Activated CD8-positive, alpha-beta memory T cell treated with anti-CD3 and anti-CD28 coated beads, Interleukin-2, amount 50 U/mL, for 24 hours (primary cell): ENCODE results near the gene CHST11.
"Not testable (repeated sequence)": the region's sequence is repeated elsewhere in the genome, so short reads cannot be mapped to it uniquely, and the experiment has no call there.

ENCODE experiments used
- DNase-seq: peaks from one replicate; pipeline ENCODE4 v3.0.0-alpha.2; 2020; ENCODE audit errors: extremely low read depth

The CHST11 gene

DNA sequence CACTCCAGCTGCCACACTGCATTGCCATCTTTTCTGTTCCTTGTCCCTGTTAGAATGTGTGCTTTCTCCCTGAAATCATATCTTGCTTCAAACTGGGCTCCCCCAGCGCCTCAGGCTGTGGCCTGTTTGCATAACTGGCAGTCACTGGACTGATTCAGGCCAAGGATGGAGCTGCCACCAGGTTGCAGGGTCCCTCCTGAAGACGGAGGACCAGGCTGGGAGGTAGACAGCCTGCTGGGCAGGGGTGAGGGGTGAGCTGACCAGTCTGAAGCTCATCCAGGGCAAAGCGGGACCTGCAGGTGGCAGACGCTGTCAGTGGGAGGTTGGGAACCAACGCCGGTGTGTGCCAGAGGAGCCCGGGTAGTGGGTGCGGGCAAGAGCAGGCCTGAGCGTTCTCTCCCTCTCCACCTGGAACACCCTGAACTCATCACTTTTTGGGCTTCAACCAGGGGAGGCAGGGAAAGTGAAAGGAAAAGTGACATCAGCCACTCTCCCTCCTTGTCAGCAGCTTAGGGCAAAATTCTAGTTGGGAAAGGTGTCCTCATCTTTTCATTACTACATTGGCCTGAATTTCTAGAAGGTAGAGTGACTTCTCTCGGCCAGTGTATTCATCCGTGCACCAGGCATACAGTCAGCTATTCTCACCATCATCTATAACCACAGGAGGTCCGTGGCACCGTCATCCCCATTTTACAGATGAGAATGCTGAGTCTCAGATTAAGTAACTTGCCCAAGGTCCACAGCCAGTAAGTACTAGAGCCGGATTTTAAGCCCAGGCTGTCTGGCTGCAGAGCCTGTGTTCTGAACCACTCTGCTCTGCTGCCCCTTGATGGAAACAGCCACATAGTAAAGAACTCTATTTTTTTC lies 282.3 kb downstream of the CHST11 start:
- DNase-seq = no peak

DNA sequence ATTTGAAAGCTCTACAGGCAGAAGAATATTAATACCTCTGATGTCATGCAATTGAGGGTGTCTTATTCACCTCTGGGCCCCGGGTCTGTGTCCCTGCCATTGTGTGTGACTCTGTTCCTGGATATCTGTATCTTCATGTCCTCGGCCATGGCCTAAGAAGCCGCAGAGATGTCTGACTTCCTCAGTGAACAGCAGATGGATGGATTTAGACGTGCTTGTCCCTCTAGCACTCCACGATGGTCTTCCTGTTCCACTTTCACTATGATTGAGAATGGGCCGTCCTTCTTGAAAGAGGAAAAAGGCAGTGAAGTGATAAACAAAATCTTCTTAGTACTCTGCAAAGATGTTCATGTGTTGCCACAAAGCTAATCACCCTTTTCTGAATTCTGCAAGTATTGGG lies 283.9 kb downstream of the CHST11 start:
- DNase-seq = no peak

DNA sequence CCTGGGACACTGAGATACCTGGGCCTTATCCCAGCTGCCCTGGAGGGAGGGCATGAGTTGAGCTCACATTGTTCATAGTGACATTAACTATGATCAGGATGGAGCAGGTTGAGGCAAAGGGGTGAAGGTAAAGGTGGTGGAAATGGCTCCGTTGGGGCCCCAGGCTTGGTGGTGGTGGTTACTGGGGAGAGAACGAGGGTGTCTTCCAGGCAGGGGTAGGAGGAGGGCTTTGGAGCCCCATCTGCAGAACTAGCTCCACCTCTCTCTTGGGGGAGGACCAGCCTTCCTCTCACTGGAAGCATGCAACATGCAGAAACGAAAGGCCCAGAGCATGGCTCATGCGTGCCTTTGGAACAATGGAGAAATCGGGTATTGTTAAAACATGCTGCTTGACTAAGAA lies 284.3 kb downstream of the CHST11 start:
- DNase-seq = no peak

- no peak for DNase-seq
These were observed 285.0 kb downstream of the CHST11 start for GRCh38 chr12:104741497-104742367.

GRCh38 chr12:104742551-104743201 lies 285.9 kb downstream of the CHST11 start:
- no peak for DNase-seq

DNA sequence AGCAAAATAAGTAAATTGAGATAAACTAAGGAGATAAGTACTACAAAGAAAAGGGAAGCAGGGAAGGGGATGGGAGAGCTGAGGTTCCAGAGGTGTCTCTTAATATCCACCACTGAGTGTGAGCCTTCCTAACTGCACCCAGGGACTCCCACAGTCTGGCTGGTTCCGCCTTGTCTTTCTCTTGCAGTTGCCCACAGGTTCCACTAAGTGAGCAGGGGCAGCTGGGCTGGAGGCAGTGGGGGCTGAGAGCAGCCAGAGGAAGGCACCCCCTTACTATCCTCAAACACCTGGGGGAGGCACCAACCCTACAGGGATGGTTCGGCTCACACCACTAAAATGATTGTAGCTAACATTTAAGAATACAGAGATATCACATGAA lies 286.4 kb downstream of the CHST11 start:
- no peak for DNase-seq

- not testable (repeated sequence) for DNase-seq
These were observed 287.2 kb downstream of the CHST11 start for GRCh38 chr12:104743753-104744548.

GRCh38 chr12:104746467-104747088 lies 289.8 kb downstream of the CHST11 start:
- DNase-seq = no peak

GRCh38 chr12:104747330-104747729 lies 290.6 kb downstream of the CHST11 start:
- no peak for DNase-seq

DNA sequence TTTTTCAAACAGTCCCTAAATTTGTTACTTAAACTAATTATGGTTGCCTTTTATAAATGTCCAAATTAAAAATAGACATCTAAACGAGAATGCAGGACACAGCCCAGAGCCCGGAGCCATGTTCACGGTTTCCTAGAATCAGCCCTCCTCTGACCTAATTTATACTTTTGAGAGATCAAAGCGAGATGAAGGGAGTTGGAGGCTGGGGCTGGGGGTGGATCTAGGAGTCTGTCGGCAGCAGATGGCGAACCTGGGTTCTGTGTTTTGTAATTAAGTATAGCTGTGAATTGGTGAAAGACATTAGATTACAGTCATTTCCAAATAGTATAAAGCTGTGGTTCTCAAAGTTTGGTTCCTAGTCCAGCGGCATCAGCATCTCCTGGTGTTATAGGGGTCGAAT lies 291.2 kb downstream of the CHST11 start:
- DNase-seq = no peak

- DNase-seq = no peak
These were observed 291.6 kb downstream of the CHST11 start for GRCh38 chr12:104748356-104748755.

DNA sequence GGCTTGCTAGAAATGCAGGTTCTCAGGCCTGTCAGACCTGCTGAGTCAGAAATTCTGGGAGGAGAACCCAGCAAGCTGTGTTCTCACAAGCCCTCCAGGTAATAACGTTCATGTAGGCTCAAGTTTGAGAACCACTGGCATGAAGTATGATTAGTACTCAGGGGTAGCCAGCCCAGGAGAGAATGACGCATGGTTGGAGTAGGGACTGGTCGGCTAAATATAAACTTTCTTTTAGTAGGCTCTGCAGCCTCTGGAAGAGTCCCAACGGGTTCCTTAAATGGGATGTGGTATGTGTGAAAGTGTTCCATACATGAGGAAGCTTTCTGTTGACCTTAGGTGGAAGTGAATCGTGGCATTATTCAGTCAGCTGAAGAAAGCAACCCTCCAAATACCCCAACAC lies 292.0 kb downstream of the CHST11 start:
- DNase-seq = no peak

DNA sequence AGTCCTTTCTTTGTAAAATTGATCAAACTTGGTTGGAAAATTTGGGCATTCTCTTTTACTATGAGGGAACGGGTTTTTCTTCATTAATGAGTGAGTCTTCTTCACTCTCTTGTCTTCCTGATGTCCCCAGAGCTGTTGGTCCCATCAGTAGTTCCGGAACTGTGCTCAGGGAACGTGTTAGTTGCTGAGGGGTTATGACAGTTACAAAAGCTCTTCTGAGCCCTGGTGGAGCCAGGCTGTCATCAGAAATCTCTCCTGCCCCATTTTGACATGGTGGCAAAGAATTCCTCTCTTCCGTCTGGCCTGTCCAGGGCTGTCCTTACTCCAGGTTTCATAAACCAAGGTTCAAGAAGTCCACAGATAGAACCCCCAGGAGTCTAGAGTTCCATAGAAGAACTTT lies 292.8 kb downstream of the CHST11 start:
- no peak for DNase-seq

DNA sequence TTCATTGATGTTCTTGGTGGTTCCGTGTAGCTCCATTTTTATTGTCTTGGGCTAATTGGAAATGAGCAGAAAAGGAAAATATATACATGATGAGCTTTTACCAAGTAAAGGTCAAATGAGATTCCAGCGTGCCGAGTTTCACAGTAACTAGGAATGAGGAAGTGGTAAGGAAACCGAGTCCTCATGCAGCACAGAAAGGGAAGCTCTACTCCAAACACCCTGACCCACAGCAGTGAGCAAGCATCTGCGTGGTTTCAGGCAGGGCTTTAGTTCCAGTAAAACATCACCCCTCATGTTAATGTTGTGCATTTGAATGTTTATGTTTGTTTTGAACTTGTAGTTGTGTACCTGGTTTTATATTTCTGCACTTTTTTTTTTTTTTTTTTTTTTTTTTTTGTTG lies 293.3 kb downstream of the CHST11 start:
- DNase-seq = no peak

DNA sequence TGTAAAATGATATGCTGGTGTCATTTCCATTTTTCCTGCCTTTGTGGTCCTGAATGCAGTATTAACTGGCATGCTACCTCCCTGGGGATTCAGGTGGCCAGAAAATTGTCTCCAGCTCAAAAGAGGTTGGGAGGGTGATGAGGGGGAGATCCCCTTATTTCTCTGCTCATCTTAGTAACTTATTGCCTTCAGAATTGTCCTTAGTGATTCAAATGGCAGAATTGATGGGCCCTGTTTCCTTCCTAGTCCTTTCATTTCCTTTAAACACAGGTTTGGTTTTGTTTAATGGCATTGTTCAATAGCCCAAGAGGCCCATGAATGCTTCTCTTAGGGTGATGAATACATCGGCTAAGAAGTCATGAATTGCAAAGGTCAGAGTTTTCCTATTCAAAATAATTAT lies 294.4 kb downstream of the CHST11 start:
- DNase-seq = no peak

DNA sequence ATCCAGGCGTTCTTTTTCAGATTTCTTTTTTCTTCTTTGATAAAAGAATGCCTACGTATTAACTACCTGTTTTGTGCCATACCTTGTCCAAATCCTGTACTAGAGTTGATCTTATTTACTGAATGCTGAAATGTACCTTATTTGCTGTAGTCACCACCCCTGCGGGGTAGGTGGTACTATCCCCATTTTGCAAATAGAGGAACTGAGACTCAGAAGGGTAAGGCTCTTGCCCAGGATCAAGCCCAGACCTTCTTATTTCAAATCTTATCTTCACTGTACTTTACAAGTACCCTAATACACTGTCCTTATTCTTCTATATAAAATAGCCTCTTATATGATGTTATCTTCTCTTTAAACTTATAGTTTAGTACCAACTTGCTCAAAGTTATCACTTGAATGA lies 294.8 kb downstream of the CHST11 start:
- no peak for DNase-seq

DNA sequence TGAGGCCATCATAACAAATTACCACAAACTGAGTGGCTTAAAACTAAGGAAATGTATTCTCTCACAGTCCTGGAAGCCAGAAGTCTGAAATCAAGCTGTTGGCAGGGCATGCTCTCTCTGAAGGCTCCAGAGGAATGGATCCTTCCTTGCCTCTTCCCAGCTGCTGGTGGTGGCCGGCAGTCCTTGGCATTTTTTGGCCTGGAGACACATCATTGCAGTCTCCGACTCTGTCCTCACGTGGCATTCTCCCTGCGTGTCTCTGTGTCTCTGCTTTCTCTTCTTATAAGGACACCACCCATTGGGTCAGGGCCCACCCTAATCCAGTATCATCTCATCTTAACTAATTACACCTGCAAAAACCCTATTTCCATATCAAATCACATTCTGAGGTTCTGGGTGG lies 295.3 kb downstream of the CHST11 start:
- no peak for DNase-seq

DNA sequence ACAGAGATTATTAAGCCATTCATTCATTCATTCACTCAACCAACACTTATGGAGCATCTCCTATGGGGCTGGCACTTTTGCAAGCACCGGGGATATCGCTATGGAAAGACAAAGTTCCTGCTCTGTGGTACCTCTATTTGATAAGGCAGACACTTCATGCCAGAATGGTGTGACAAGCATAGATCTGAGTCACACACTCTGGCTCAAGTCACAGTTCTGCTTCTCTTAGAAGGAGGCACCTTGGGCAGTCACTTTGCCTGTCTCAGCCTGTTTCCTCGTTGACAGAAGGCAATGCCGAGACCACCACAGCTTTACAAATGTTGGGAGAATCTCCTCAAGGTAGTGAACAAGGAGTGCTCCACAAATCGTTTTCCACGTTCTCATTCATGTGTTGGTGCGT lies 296.1 kb downstream of the CHST11 start:
- DNase-seq = no peak

GRCh38 chr12:104756901-104757300 lies 300.2 kb downstream of the CHST11 start:
- DNase-seq = no peak

- no peak for DNase-seq
These were observed 302.0 kb downstream of the CHST11 start for GRCh38 chr12:104758771-104759170.

DNA sequence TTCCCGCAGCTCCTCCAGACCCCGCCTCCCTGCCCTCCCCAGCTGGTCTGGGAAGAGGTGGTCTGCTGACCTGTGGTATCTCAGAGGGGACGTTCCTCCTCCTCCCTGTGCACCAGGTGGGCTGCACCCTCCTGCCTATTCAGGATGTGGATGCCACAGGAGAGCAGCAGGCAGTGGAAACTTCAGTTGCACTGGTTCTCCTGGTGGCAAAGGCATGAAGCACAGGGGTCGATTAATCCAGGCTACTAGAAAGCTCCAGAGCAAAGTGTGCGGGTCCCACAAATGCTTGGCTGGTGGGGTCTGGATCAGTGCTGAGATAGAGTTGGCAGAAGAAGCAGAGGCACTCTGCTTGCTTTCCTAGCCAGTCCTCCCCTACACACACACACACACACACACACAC lies 304.3 kb downstream of the CHST11 start:
- DNase-seq = no peak
